Thyroid gland (tissue), 4 donors: ENCODE measurements around the gene MINK1. TPM values are rescaled to one million over a fixed set of nuclear protein-coding genes. Genes with fewer than 3 reads are reported as not detected.

Experiments
- DNase-seq, 2 donors: peaks; one replicate each; pipeline ENCODE4 v3.0.0-alpha.2; 2019
- H3K27ac ChIP-seq, 3 donors: fragments of 200-600 bp; sonication (generic); 1 replicate in 2 of 3; 2 replicates in 1 of 3; pipeline ENCODE4 v1.5.1; 2016 to 2019; ENCODE audit warnings: mild to moderate bottlenecking in 1 of 3, moderate library complexity in 1 of 3
- H3K27me3 ChIP-seq: fragments of 200-600 bp; sonication (generic); one replicate; pipeline ENCODE4 v1.5.1; 2019
- H3K36me3 ChIP-seq, 2 donors: fragments of 200-600 bp; sonication (generic); one replicate each; pipeline ENCODE4 v1.5.1; 2016 to 2019
- H3K4me1 ChIP-seq, 2 donors: fragments of 200-600 bp; sonication (generic); one replicate each; pipeline ENCODE4 v1.5.1; 2017 to 2019
- H3K4me3 ChIP-seq, 3 donors: fragments of 200-600 bp; sonication (generic); replicated peaks in 1 of 3; 1 replicate in 2 of 3; 2 replicates in 1 of 3; pipeline ENCODE4 v1.5.1; 2016; ENCODE audit warnings: mild to moderate bottlenecking in 1 of 3
- H3K9me3 ChIP-seq: fragments of 200-600 bp; sonication (generic); one replicate; pipeline ENCODE4 v1.5.1; 2017
- POLR2A ChIP-seq, 2 donors: fragments of 450-650 bp; IDR thresholded peaks; one replicate each; pipeline ENCODE4 v1.6.1; 2017; ENCODE audit warnings: antibody characterized with exemption in 2 of 2, mild to moderate bottlenecking in 2 of 2, moderate library complexity in 1 of 2
- WGBS, 2 donors: methylation state at CpG; one replicate each; pipeline ENCODE4 v1.1.5; 2017; 5-methylcytosine and 5-hydroxymethylcytosine counted together
- intact Hi-C: fragments of 100-400 bp; cut with DNase I; formaldehyde crosslinking; loops from one replicate; pipeline ENCODE4 v1.15.1; 2023
- total RNA-seq, 4 donors: library from RNA; depleted of rRNA; stranded (reverse); fragments of >200 nt; gene quantifications; one replicate each; pipeline ENCODE4 v1.2.3, GENCODE V29; 2016
- TF ChIP-seq, protein P1 (sequence below), 6 experiments: fragments of 200-600 bp in 3 of 6; fragments of 450-650 bp in 3 of 6; sonication (generic) in 3 of 6; IDR thresholded peaks; one replicate each; pipeline ENCODE4 v1.5.1; 2016 to 2019; ENCODE audit warnings: antibody characterized with exemption in 6 of 6, mild to moderate bottlenecking in 2 of 6, inconsistent platforms in 1 of 6, moderate library complexity in 1 of 6

The MINK1 gene
- total RNA-seq, 4 donors from 2014 or later = 25.1 to 51.6 (median 31.2) TPM

DNA sequence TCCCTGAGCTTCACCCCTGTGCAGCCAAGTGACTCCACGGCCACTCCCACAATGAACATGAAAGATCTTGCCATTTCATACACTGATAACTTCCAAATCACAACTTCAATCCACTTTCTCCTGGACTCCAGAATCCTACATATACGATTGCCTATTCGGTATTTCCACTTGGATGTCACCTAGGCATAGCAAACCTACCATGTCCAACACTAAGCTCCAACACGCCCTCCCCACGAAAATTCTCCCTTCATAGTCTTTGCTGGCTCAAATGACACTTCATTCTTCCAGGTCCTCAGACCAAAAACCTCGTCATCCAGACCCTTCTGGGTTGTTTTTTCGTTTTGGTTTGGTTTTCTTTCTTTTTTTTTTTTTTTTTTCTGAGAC lies 42.4 kb upstream of the MINK1 start:
- intact Hi-C loops = no loop called here
- H3K27me3 ChIP-seq = peaks cover 2% of the 10 kb centered on the region
- 47 to 48% methylated on average over 7 of the region's 7 CpGs for WGBS, 2 donors
- H3K27ac ChIP-seq = peak overlapping the region; percentile 83 to 95 (median 85)
- no peaks in the 10 kb centered on the region for H3K36me3 ChIP-seq
- no peaks in the 10 kb centered on the region for H3K9me3 ChIP-seq
- no peak for TF ChIP-seq POLR2A (IDR thresholded peaks at IDR 0.05)
- TF ChIP-seq, protein P1, sequence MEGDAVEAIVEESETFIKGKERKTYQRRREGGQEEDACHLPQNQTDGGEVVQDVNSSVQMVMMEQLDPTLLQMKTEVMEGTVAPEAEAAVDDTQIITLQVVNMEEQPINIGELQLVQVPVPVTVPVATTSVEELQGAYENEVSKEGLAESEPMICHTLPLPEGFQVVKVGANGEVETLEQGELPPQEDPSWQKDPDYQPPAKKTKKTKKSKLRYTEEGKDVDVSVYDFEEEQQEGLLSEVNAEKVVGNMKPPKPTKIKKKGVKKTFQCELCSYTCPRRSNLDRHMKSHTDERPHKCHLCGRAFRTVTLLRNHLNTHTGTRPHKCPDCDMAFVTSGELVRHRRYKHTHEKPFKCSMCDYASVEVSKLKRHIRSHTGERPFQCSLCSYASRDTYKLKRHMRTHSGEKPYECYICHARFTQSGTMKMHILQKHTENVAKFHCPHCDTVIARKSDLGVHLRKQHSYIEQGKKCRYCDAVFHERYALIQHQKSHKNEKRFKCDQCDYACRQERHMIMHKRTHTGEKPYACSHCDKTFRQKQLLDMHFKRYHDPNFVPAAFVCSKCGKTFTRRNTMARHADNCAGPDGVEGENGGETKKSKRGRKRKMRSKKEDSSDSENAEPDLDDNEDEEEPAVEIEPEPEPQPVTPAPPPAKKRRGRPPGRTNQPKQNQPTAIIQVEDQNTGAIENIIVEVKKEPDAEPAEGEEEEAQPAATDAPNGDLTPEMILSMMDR (IDR thresholded peaks at IDR 0.05) = no peak
- H3K4me1 ChIP-seq = peaks cover 10 to 24% of the 10 kb centered on the region in 2 donors
- no peak for DNase-seq
- peak overlapping the region in 2 of 3 donors; percentile 40 to 63 for H3K4me3 ChIP-seq

DNA sequence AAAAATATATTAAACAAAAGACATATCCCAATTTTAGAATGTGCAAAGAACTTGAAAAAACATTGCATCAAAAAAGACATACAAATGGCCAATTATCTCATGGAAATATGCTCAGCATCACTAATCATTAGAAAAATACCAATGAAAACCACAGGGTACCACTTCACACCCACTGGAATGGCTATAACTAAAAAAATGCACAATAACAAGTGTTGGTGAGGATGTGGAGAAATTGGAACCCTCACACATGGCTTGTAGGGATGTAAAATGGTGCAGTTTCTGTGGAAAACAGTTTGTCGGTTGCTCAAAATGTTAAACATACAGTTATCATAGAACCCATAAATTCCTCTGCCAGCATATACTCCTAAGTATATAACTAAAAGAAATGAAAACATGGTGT lies 38.0 kb upstream of the MINK1 start:
- WGBS, 2 donors = 95 to 100% methylated on average over 1 of the region's 1 CpG
- Histone ChIP-seq H3K36me3 (peaks cover 14% of the 10 kb centered on the region in 2 donors), H3K9me3 (no peaks in the 10 kb centered on the region), H3K27me3 (no peaks in the 10 kb centered on the region), H3K27ac (no peak overlapping the region), H3K4me1 (peaks cover 7 to 8% of the 10 kb centered on the region in 2 donors), H3K4me3 (no peak overlapping the region)
- no peak for TF ChIP-seq POLR2A (IDR thresholded peaks at IDR 0.05)
- intact Hi-C loops = no loop called here
- DNase-seq = no peak

DNA sequence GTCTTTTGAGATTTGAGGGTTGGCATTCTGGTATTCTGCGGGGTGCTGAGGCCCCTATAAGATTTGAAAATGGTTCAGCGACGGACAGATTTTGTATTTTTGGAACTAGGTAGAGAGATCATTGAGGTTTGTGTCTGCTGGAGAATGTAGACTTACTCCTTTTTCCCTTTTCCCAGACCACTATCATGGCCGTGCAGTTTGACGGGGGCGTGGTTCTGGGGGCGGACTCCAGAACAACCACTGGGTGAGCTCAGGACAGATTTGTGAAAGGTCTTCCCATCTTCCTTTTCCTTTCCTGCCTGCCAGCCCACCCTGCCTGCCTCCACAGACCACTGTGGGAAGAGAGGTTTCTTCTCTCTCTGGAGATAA lies 36.6 kb upstream of the MINK1 start:
- TF ChIP-seq, protein P1 (IDR thresholded peaks at IDR 0.05) = no peak
- TF ChIP-seq POLR2A (IDR thresholded peaks at IDR 0.05) = no peak
- intact Hi-C loops = no loop called here
- WGBS, 2 donors = 0 to 2% methylated on average over 7 of the region's 7 CpGs

DNA sequence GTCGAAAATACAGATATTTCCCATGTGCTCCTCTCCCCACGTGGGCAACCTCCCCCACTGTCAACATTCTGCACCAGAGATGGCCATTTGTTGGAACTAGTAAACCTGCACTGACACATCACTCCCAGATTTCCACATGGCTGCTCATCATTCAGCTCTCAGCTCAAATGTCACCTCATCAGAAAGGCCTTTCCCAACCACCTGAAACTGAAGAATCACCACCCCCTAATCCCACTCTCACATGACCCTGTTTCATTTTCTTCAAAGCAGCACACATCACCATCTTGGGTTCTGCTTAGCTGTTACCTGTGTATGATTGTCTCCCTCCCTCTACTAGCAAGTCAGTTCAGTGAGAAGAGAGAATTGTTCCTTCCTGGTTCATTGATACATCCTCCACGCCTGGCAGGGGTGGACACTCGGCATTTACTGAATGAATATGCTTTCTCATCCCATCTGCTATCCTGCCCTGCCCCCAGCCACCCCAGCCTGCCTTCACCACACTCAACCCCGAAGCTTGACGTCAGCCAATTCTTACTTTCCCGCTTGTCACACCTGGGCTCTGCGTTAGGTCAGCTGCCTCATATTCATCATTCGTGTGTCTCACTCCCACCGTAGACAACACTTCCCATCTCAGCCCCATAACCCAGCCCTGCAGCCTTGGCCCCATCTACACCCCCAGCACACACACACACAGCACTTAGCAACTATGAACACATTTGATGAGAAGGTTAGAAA lies 32.5 kb upstream of the MINK1 start:
- no peak overlapping the region for H3K27ac ChIP-seq
- no peaks in the 10 kb centered on the region for H3K9me3 ChIP-seq
- H3K27me3 ChIP-seq = no peaks in the 10 kb centered on the region
- H3K36me3 ChIP-seq = peaks cover 14% of the 10 kb centered on the region in 2 donors
- H3K4me3 ChIP-seq = no peak overlapping the region
- DNase-seq = no peak
- TF ChIP-seq, protein P1 (IDR thresholded peaks at IDR 0.05) = no peak
- TF ChIP-seq POLR2A (IDR thresholded peaks at IDR 0.05) = no peak
- peaks cover 7 to 8% of the 10 kb centered on the region in 2 donors for H3K4me1 ChIP-seq
- WGBS, 2 donors = 68 to 86% methylated on average over 10 of the region's 10 CpGs
- intact Hi-C loops = no loop called here

More for the DNA sequence above, 36.6 kb upstream of the MINK1 start:
- H3K4me1 ChIP-seq = peaks cover 7 to 8% of the 10 kb centered on the region in 2 donors
- DNase-seq = peak; percentile 11 to 27
- peak overlapping the region in 2 of 3 donors; percentile 37 to 77 for H3K27ac ChIP-seq
- H3K4me3 ChIP-seq = peak overlapping the region; percentile 37 to 88 (median 81)
- H3K9me3 ChIP-seq = no peaks in the 10 kb centered on the region
- peaks cover 14% of the 10 kb centered on the region in 2 donors for H3K36me3 ChIP-seq
- no peaks in the 10 kb centered on the region for H3K27me3 ChIP-seq

DNA sequence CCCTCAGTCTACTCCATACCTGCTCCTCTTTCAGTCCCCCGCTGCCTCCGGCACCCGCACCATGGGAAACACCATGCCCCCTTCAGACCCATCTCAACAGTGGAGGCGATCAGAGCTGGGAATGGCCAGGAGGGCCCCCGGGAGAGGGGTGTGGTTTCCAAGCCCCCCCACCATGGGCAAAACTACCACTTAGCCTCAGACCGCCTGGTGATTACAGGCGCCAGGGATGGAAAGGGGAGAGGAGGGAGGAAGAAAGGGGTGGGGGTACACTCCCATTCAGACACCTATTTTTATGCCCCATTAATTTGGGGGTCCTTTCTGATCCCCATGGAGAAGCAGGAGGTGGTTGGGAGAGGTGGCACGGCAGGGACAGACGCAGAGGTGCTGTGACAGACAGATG lies 30.9 kb upstream of the MINK1 start, which contains the start of gene C17orf114:
C17orf114 (minus strand) TSS at position 101 of the 400 bp plus-strand sequence.
- 82% methylated on average over 9 of the region's 9 CpGs for WGBS, 2 donors
- intact Hi-C loops = no loop called here
- no peak for TF ChIP-seq POLR2A (IDR thresholded peaks at IDR 0.05)
- TF ChIP-seq, protein P1 (IDR thresholded peaks at IDR 0.05) = no peak

More for the DNA sequence above, 30.9 kb upstream of the MINK1 start, which contains the start of gene C17orf114:
- Histone ChIP-seq H3K4me3 (no peak within 1 kb of the TSS), H3K27me3 (no peaks in the 10 kb centered on the region), H3K27ac (no peak within 1 kb of the TSS), H3K9me3 (no peaks in the 10 kb centered on the region), H3K36me3 (peaks cover 14% of the 10 kb centered on the region in 2 donors), H3K4me1 (peaks cover 6 to 7% of the 10 kb centered on the region in 2 donors)
- no peak for DNase-seq
